ENCODE data around the gene THBS3.

DNA sequence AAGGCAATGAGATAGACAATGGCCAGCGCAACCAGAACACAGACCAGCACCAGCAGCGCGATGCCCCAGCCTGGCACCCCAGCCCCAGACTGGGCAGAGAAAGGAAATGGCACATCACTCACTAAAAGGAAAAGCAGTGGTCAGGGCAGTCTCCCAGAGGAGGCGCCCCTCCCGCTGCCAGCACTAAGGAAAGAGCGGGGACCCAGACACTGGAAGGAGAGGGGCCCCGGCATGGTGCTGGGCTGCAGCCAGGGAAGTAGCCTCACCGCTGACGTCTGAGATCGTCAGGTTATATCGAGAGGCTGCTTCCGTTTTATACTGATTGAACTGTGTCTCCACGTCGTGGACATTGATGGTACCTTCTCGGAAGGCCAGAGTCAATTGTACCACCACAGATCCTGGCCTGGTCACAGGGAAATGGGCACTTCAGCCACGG is 20.2 kb downstream of the THBS3 start:
- TF ChIP-seq, protein P1, sequence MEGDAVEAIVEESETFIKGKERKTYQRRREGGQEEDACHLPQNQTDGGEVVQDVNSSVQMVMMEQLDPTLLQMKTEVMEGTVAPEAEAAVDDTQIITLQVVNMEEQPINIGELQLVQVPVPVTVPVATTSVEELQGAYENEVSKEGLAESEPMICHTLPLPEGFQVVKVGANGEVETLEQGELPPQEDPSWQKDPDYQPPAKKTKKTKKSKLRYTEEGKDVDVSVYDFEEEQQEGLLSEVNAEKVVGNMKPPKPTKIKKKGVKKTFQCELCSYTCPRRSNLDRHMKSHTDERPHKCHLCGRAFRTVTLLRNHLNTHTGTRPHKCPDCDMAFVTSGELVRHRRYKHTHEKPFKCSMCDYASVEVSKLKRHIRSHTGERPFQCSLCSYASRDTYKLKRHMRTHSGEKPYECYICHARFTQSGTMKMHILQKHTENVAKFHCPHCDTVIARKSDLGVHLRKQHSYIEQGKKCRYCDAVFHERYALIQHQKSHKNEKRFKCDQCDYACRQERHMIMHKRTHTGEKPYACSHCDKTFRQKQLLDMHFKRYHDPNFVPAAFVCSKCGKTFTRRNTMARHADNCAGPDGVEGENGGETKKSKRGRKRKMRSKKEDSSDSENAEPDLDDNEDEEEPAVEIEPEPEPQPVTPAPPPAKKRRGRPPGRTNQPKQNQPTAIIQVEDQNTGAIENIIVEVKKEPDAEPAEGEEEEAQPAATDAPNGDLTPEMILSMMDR (IDR thresholded peaks at IDR 0.05; ENCODE audit: poor library complexity): no peak
- TF ChIP-seq EZH2 (IDR thresholded peaks at IDR 0.05; ENCODE audit: borderline replicate concordance) (no peak), EZH2phosphoT487 (IDR thresholded peaks at IDR 0.05; ENCODE audit: low read depth, severe bottlenecking, unreplicated experiment) (no peak)
